IMR-90 (cell line): ENCODE data around the gene MPC1.

Experiments
- POLR2A ChIP-seq: IDR thresholded peaks from 2 replicates; pipeline ENCODE4 v1.6.1; 2012; ENCODE audit warnings: mild to moderate bottlenecking, low read depth, low read length
- RAD21 ChIP-seq: IDR thresholded peaks from 2 replicates; pipeline ENCODE4 v1.6.1; 2012; ENCODE audit warnings: low read length, improper control_type of control experiment
- RCOR1 ChIP-seq: IDR thresholded peaks from 2 replicates; pipeline ENCODE4 v1.6.1; 2012; ENCODE audit warnings: mild to moderate bottlenecking, low read length, improper control_type of control experiment; ENCODE audit not compliant: insufficient replicate concordance
- TF ChIP-seq, protein P1 (sequence below): conservative IDR thresholded peaks from 2 replicates; pipeline ENCODE4 v1.5.1; 2012; ENCODE audit warnings: mild to moderate bottlenecking, low read depth, low read length, improper control_type of control experiment
- TF ChIP-seq, protein P2 (sequence below): fragments of 150-350 bp; IDR thresholded peaks from 2 replicates; pipeline ENCODE4 v1.6.1; 2016; ENCODE audit warnings: low read depth, mild to moderate bottlenecking, low read length, moderate library complexity, borderline replicate concordance
- TF ChIP-seq, protein P3 (sequence below): fragments of 150-350 bp; IDR thresholded peaks from 2 replicates; pipeline ENCODE4 v1.6.1; 2017; ENCODE audit warnings: mild to moderate bottlenecking, antibody characterized with exemption, low read length, low read depth

DNA sequence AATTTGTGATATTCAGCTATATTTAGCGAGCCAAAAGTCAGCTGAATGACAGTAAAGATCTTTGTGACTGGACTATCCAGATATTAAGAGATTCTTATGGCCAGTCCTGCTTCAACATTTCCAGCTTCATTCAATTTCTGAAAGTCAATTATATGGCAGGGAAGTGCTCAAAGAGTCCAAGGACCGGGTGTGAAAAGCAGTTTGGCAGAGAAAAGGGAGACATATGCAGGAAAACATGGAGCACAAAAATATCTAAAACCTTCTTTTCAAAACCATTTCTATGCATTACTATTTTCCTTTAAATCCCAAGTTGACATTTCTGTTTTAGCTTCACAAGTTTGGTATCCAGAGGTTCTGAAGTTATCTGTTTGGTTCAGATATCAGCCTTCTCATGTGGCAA lies 5.0 kb downstream of the MPC1 start:
- TF ChIP-seq POLR2A (no peak), RAD21 (no peak), RCOR1 (no peak)
- TF ChIP-seq, protein P1, sequence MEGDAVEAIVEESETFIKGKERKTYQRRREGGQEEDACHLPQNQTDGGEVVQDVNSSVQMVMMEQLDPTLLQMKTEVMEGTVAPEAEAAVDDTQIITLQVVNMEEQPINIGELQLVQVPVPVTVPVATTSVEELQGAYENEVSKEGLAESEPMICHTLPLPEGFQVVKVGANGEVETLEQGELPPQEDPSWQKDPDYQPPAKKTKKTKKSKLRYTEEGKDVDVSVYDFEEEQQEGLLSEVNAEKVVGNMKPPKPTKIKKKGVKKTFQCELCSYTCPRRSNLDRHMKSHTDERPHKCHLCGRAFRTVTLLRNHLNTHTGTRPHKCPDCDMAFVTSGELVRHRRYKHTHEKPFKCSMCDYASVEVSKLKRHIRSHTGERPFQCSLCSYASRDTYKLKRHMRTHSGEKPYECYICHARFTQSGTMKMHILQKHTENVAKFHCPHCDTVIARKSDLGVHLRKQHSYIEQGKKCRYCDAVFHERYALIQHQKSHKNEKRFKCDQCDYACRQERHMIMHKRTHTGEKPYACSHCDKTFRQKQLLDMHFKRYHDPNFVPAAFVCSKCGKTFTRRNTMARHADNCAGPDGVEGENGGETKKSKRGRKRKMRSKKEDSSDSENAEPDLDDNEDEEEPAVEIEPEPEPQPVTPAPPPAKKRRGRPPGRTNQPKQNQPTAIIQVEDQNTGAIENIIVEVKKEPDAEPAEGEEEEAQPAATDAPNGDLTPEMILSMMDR = no peak
- TF ChIP-seq, protein P2, sequence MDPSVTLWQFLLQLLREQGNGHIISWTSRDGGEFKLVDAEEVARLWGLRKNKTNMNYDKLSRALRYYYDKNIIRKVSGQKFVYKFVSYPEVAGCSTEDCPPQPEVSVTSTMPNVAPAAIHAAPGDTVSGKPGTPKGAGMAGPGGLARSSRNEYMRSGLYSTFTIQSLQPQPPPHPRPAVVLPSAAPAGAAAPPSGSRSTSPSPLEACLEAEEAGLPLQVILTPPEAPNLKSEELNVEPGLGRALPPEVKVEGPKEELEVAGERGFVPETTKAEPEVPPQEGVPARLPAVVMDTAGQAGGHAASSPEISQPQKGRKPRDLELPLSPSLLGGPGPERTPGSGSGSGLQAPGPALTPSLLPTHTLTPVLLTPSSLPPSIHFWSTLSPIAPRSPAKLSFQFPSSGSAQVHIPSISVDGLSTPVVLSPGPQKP = no peak
- TF ChIP-seq, protein P3, sequence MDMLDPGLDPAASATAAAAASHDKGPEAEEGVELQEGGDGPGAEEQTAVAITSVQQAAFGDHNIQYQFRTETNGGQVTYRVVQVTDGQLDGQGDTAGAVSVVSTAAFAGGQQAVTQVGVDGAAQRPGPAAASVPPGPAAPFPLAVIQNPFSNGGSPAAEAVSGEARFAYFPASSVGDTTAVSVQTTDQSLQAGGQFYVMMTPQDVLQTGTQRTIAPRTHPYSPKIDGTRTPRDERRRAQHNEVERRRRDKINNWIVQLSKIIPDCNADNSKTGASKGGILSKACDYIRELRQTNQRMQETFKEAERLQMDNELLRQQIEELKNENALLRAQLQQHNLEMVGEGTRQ = no peak
